Activated CD8-positive, alpha-beta T cell treated with anti-CD3 and anti-CD28 coated beads for 36 hours (primary cell): ENCODE results near the gene SCN10A. TPM values are rescaled to one million over a fixed set of nuclear protein-coding genes. Genes with fewer than 3 reads are reported as not detected.

Experiments
- ATAC-seq: fragments of 200-7000 bp; cut with Tn5 transposase; one replicate; pipeline ENCODE4 v1.10.0; 2021; ENCODE audit warnings: mild to moderate bottlenecking, moderate library complexity
- CTCF ChIA-PET: fragments of 350-600 bp; sonication (Branson Sonifier 250); formaldehyde crosslinking; loops from one replicate; lab custom pipeline; 2021; ENCODE audit warnings: antibody characterized with exemption; lab: Charles Lee
- POLR2A ChIA-PET: fragments of 350-600 bp; sonication (Branson Sonifier 250); formaldehyde crosslinking; loops from one replicate; lab custom pipeline; 2021; ENCODE audit warnings: antibody characterized with exemption; lab: Charles Lee
- DNase-seq: peaks from one replicate; pipeline ENCODE4 v3.0.0-alpha.2; 2020
- H3K27ac Mint-ChIP-seq: one replicate; pipeline ENCODE4 v1.8.0; 2021; ENCODE audit warnings: mild to moderate bottlenecking, mixed read lengths
- H3K27me3 Mint-ChIP-seq: one replicate; pipeline ENCODE4 v1.8.0; 2021; ENCODE audit warnings: mixed read lengths
- H3K36me3 Mint-ChIP-seq: one replicate; pipeline ENCODE4 v1.8.0; 2021; ENCODE audit warnings: low read depth, mixed read lengths
- H3K4me1 Mint-ChIP-seq: one replicate; pipeline ENCODE4 v1.8.0; 2021; ENCODE audit warnings: low read depth, mixed read lengths
- H3K4me3 Mint-ChIP-seq: one replicate; pipeline ENCODE4 v1.8.0; 2021; ENCODE audit warnings: mild to moderate bottlenecking, moderate library complexity, mixed read lengths
- H3K9me3 Mint-ChIP-seq: one replicate; pipeline ENCODE4 v1.8.0; 2021; ENCODE audit warnings: mixed read lengths
- CTCF ChIP-seq: fragments of 200-600 bp; IDR thresholded peaks from one replicate; pipeline ENCODE4 v1.8.0; 2022; ENCODE audit warnings: antibody characterized with exemption, mild to moderate bottlenecking
- intact Hi-C: fragments of 100-400 bp; cut with micrococcal nuclease; formaldehyde crosslinking; loops from one replicate; pipeline ENCODE4 v1.10.0; 2022
- total RNA-seq, 2 experiments: library from RNA; stranded (reverse); gene quantifications; one replicate each; pipeline ENCODE4 v1.2.3, GENCODE V29; 2021

Gene SCN10A
- total RNA-seq, 2 experiments from 2014 or later: not detected

GRCh38 chr3:38726751-38727150 lies 89.3 kb downstream of the SCN10A start:
- H3K4me1 Mint-ChIP-seq: no peaks in the 10 kb centered on the region
- ChIA-PET CTCF (interaction anchor here (1.7 kb wide), 1 partner anchor 12 kb away, joined by 5 read pairs; no protein-coding TSS in a partner anchor), POLR2A (no interaction called here)
- H3K27ac Mint-ChIP-seq: no peak overlapping the region
- H3K9me3 Mint-ChIP-seq: no peaks in the 10 kb centered on the region
- H3K4me3 Mint-ChIP-seq: no peak overlapping the region
- no peak for TF ChIP-seq CTCF
- no peaks in the 10 kb centered on the region for H3K36me3 Mint-ChIP-seq
- no peak for DNase-seq
- intact Hi-C loops: no loop called here
- peaks cover 3% of the 10 kb centered on the region for H3K27me3 Mint-ChIP-seq
- no peak for ATAC-seq

- intact Hi-C loops: no loop called here
- Mint-ChIP-seq H3K36me3 (no peaks in the 10 kb centered on the region), H3K9me3 (no peaks in the 10 kb centered on the region), H3K27me3 (peaks cover 3% of the 10 kb centered on the region), H3K4me3 (no peak overlapping the region), H3K27ac (no peak overlapping the region), H3K4me1 (no peaks in the 10 kb centered on the region)
- no peak for DNase-seq
- POLR2A ChIA-PET: no interaction called here
- TF ChIP-seq CTCF: no peak
- no peak for ATAC-seq
- CTCF ChIA-PET: interaction anchor here (1.7 kb wide), 1 partner anchor 13 kb away, joined by 5 read pairs; no protein-coding TSS in a partner anchor
Observed at GRCh38 chr3:38725726-38726419, 90.1 kb downstream of the SCN10A start.

GRCh38 chr3:38724392-38724736 lies 91.7 kb downstream of the SCN10A start:
- H3K9me3 Mint-ChIP-seq: no peaks in the 10 kb centered on the region
- ChIA-PET CTCF (interaction anchor here (1.1 kb wide), 1 partner anchor 19 kb away, joined by 3 read pairs; no protein-coding TSS in a partner anchor), POLR2A (interaction anchor here (1.4 kb wide), 1 partner anchor 10 kb away, joined by 3 read pairs; no protein-coding TSS in a partner anchor)

GRCh38 chr3:38723569-38724391 lies 92.2 kb downstream of the SCN10A start:
- H3K4me1 Mint-ChIP-seq: no peaks in the 10 kb centered on the region
- DNase-seq (no peak), ATAC-seq (no peak)
- ChIA-PET POLR2A (interaction anchor here (0.9 to 1.4 kb wide), 2 partner anchors 9 kb away, joined by 3 read pairs; no protein-coding TSS in a partner anchor), CTCF (interaction anchor here (1.1 kb wide), 1 partner anchor 19 kb away, joined by 3 read pairs; no protein-coding TSS in a partner anchor)
- H3K9me3 Mint-ChIP-seq: no peaks in the 10 kb centered on the region
- intact Hi-C loops: no loop called here
- H3K27ac Mint-ChIP-seq: no peak overlapping the region
- H3K27me3 Mint-ChIP-seq: no peaks in the 10 kb centered on the region
- H3K36me3 Mint-ChIP-seq: no peaks in the 10 kb centered on the region
- H3K4me3 Mint-ChIP-seq: no peak overlapping the region
- TF ChIP-seq CTCF: no peak

More at GRCh38 chr3:38724392-38724736, 91.7 kb downstream of the SCN10A start:
- H3K4me1 Mint-ChIP-seq: no peaks in the 10 kb centered on the region
- no peaks in the 10 kb centered on the region for H3K27me3 Mint-ChIP-seq
- H3K4me3 Mint-ChIP-seq: no peak overlapping the region
- H3K27ac Mint-ChIP-seq: no peak overlapping the region
- intact Hi-C loops: no loop called here
- H3K36me3 Mint-ChIP-seq: no peaks in the 10 kb centered on the region
- ATAC-seq (no peak), DNase-seq (no peak)
- no peak for TF ChIP-seq CTCF
